ENCODE data around the gene ADGRV1. TPM values are rescaled to one million over a fixed set of nuclear protein-coding genes. Genes with fewer than 3 reads are reported as not detected.

Gene ADGRV1
- total RNA-seq, 1 donor from 2014 or later = 0.69 TPM

- DNase-seq (ENCODE audit: low read depth) = no peak
- TF ChIP-seq CTCF (conservative IDR thresholded peaks at IDR 0.05; ENCODE audit: low read depth, low read length) = no peak
- H3K4me3 ChIP-seq (ENCODE audit: low read depth, low read length) = no peak overlapping the region
Measured at GRCh38 chr5:90632791-90633190, 74.2 kb downstream of the ADGRV1 start.

- DNase-seq (ENCODE audit: low read depth) = no peak
- no peak for TF ChIP-seq CTCF (conservative IDR thresholded peaks at IDR 0.05; ENCODE audit: low read depth, low read length)
- no peak overlapping the region for H3K4me3 ChIP-seq (ENCODE audit: low read depth, low read length)
Measured at GRCh38 chr5:90636948-90637347, 78.4 kb downstream of the ADGRV1 start.

GRCh38 chr5:90637731-90638130 lies 79.1 kb downstream of the ADGRV1 start:
- H3K4me3 ChIP-seq (ENCODE audit: low read depth, low read length) = no peak overlapping the region

GRCh38 chr5:90638878-90639277 lies 80.3 kb downstream of the ADGRV1 start:
- no peak overlapping the region for H3K4me3 ChIP-seq (ENCODE audit: low read depth, low read length)
- DNase-seq (ENCODE audit: low read depth) = no peak
- no peak for TF ChIP-seq CTCF (conservative IDR thresholded peaks at IDR 0.05; ENCODE audit: low read depth, low read length)

More at GRCh38 chr5:90637731-90638130, 79.1 kb downstream of the ADGRV1 start:
- no peak for DNase-seq (ENCODE audit: low read depth)
- no peak for TF ChIP-seq CTCF (conservative IDR thresholded peaks at IDR 0.05; ENCODE audit: low read depth, low read length)

- TF ChIP-seq CTCF (conservative IDR thresholded peaks at IDR 0.05; ENCODE audit: low read depth, low read length) = no peak
- no peak overlapping the region for H3K4me3 ChIP-seq (ENCODE audit: low read depth, low read length)
- no peak for DNase-seq (ENCODE audit: low read depth)
Measured at GRCh38 chr5:90640484-90641059, 82.0 kb downstream of the ADGRV1 start.

- no peak overlapping the region for H3K4me3 ChIP-seq (ENCODE audit: low read depth, low read length)
- DNase-seq (ENCODE audit: low read depth) = no peak
- no peak for TF ChIP-seq CTCF (conservative IDR thresholded peaks at IDR 0.05; ENCODE audit: low read depth, low read length)
Measured at GRCh38 chr5:90641528-90641927, 82.9 kb downstream of the ADGRV1 start.

- no peak for TF ChIP-seq CTCF (conservative IDR thresholded peaks at IDR 0.05; ENCODE audit: low read depth, low read length)
- no peak for DNase-seq (ENCODE audit: low read depth)
- no peak overlapping the region for H3K4me3 ChIP-seq (ENCODE audit: low read depth, low read length)
Measured at GRCh38 chr5:90642706-90643229, 84.2 kb downstream of the ADGRV1 start.
